ENCODE measurements around the gene PKD1.

Gene PKD1

GRCh38 chr16:2160915-2161551 is 25.3 kb upstream of the PKD1 start:
- no peak overlapping the region for H3K4me3 ChIP-seq (ENCODE audit: low read depth, low read length)
- TF ChIP-seq CTCF (IDR thresholded peaks at IDR 0.05; ENCODE audit: low read depth, low read length): no peak

GRCh38 chr16:2159175-2159838 is 23.6 kb upstream of the PKD1 start:
- no peak overlapping the region for H3K4me3 ChIP-seq (ENCODE audit: low read depth, low read length)
- no peak for TF ChIP-seq CTCF (IDR thresholded peaks at IDR 0.05; ENCODE audit: low read depth, low read length)

- TF ChIP-seq CTCF (IDR thresholded peaks at IDR 0.05; ENCODE audit: low read depth, low read length): no peak
- no peak overlapping the region for H3K4me3 ChIP-seq (ENCODE audit: low read depth, low read length)
These were observed 22.6 kb upstream of the PKD1 start for GRCh38 chr16:2158262-2158638.

GRCh38 chr16:2157480-2158261 is 22.0 kb upstream of the PKD1 start:
- no peak overlapping the region for H3K4me3 ChIP-seq (ENCODE audit: low read depth, low read length)

GRCh38 chr16:2156849-2157224 is 21.1 kb upstream of the PKD1 start:
- H3K4me3 ChIP-seq (ENCODE audit: low read depth, low read length): peak overlapping the region; percentile 90
- TF ChIP-seq CTCF (IDR thresholded peaks at IDR 0.05; ENCODE audit: low read depth, low read length): no peak

More at GRCh38 chr16:2157480-2158261, 22.0 kb upstream of the PKD1 start:
- TF ChIP-seq CTCF (IDR thresholded peaks at IDR 0.05; ENCODE audit: low read depth, low read length): no peak

GRCh38 chr16:2155977-2156848 is 20.5 kb upstream of the PKD1 start:
- TF ChIP-seq CTCF (IDR thresholded peaks at IDR 0.05; ENCODE audit: low read depth, low read length): no peak
- H3K4me3 ChIP-seq (ENCODE audit: low read depth, low read length): peak overlapping the region; percentile 90
